Amniotic stem cell (primary cell): ENCODE measurements around the gene PDE4D.

ENCODE experiments used
- DNase-seq: peaks from one replicate; lab custom pipeline; 2025; lab: John Stamatoyannopoulos, UW

Gene PDE4D

DNA sequence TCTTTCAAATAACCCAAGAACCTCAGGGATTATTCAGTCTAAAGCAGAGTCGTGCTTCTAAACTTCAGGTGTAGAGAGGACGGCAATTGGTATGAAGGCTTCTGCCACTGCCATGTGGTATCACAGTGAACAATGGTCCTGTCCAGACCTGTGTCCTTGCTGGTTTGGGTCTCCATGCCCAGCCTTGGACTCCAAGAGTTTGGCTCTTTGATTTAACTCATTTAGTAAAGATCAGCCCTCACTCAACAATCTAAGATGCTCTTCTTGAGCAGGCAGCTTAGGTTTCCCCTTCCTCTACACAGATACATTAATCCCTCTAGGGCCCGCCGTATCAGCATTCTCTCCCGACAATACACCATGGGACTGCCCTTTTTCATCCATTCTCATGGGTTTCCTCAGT, 792.7 kb downstream of the PDE4D start:
- no peak for DNase-seq

DNA sequence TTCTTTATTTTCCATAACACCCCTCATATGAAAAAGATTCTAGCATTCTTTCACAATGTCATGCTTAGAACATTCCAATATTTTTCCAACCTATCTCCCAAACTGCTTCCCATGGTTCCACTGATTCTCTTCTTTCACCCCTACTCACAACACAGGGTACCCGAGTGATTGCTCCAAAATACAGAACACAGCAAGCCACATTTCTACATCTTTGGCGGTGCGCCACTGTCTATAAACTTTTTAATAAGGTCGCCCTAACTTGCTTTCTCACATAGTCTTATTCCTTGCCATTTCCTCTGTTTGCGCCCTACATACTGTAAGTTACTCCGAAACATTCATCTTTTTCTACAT, 793.6 kb downstream of the PDE4D start:
- DNase-seq = no peak

DNA sequence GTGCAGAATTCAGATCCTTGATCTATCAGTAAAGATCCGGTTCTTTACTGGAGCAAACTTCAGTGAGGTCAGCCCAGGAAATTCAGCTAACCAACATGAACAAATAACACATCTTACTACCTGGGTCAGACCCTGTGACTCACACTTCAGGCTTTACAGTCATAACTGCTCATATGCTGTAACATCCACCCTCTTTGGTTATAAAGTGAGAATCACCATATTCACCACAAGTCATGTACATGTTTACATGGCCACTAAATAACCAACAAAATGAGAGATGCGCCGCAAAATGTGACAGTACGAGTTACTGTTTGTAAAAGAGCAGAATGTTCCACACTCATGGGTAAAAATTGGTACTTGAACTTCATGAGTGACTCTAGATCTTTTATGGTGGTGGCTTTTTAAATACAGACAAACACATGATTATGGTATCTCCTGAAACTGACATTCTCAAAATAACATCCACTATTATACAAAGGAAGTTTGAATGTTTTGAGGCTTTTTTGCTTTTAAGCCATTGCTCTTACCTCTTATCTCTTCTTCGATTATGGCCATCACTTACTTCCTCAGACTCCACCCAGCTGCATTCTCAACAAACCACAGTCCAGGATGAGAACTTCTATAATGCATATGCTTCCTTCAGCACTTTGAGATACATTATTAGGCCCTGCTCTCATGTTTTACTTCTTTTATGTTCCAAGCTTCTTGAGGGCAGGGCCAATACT, 794.1 kb downstream of the PDE4D start:
- DNase-seq = no peak

DNA sequence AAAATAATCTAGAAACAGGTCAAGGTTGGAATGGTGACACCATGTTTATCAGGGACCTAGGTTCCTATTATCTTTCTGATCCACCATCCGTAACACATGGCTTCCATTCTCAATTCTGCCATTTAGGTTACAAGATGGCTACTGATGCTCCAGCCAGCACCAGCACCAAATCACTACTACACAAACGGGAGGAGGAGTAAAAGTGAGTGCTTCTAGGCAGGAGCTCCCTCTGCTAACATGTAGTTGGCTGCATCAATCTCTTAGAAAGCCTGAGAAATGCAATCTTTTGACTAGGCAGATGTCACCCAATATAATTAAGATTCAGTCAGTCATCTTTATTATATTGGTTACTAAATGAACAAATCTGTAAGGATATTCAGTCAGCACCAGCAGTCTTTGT, 794.8 kb downstream of the PDE4D start:
- no peak for DNase-seq

DNA sequence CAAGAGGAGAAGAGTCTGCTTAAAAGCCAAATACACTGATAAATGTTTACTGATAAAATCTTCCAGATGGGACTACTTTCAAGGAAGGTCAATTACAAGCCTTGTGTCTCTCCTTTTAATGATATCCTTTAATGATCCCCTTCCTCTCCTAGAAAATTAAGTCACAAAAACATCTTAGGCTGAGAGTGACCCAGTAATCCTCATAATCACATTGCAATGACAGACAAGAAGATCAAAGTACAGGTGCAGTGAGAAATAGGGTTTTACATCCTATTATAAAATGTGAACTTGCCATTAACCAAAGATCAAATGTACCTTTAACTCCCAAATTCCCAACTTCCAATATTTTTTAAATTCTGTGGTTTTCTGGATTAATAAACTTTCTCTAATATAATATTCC, 795.8 kb downstream of the PDE4D start:
- DNase-seq = no peak

DNA sequence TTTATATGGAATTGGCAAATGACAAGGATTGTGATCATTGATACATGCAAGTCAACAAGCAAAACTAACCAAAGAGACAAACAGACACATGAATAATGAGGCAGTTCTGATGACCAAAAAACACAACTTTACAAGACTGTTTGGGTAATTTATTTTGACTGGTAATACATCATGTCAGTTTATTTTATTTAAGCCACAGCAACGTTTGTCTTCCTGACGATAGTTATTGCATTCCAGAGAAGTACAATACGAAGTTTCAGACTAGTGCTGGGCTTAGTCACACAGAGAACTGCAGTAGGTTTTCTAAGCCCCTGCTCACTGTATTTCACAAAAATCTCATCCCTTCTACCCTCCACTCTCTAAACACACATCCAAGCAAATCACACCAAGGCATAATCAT, 796.4 kb downstream of the PDE4D start:
- no peak for DNase-seq

DNA sequence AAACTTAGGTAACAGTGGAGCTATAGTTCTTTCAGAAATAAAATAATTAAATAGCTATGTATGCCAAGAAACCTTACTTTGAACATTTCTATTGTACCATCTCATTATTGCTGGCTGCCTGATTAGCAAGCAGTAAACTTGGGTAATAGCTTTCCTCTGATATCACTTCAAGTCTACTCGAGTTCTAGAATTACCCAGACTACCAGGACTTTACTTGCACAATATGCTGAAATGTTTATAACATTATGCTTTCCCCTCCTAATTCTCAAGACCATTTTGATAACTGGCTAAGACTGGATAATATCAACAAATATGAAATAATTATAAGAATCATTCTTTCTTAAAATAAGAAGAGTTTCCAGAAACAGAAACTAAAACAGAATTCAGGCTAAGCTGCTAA, 798.0 kb downstream of the PDE4D start:
- DNase-seq = no peak

DNA sequence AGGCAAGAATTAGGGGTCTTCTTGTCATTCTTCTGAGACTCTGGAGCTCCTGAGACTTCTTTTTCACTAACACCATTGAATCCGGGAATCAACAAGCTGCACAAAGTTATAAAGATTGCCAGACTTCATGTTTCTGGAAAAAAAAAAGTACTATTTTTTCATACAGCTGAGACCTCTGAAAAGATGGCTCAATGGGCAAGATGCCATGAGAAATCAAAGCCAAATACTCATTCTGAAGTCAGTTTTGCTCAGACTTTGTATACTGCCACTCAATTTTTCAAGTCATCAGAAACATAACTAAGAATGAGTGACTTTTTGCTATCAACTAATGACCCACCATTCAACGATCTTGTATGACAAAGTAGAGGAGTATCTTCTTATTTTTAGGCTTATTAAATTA, 798.7 kb downstream of the PDE4D start:
- DNase-seq = no peak

DNA sequence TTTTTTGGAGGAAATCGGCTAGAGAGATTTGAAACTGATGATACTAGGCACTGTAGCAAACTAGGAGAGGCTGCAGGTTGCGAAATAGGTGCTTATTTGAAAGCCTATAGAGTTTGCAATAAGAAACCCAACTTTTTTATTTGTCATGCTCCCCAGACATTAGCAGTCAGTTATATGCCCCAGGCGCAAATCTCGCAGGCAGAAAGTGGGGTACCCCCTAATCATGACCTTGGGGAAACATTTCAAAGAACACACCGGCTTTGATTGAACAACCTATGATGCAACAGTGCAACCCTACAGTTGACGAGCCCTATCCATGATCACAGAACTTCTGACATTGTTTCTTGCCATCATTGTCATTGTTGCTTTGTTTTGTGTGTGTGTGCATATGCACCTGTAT, 800.2 kb downstream of the PDE4D start:
- no peak for DNase-seq

DNA sequence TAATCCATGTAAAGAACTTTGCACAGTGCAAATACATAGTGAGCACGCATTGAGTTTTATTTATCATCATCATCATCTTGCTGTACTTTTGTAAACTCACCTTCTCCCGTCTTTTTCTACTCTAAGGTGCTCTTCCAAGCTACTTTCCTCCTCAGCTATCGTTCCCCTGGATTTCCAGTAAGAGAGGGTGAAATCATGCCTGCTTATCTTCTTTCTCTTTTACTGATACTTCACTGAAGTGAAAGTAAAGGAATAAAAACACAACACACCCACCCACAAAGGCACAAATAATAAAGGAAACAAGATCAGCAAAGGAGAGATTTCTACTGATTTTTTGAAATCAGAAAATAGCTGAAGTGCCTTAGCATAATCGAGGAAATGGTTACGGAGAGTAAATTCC, 800.8 kb downstream of the PDE4D start:
- DNase-seq = no peak

DNA sequence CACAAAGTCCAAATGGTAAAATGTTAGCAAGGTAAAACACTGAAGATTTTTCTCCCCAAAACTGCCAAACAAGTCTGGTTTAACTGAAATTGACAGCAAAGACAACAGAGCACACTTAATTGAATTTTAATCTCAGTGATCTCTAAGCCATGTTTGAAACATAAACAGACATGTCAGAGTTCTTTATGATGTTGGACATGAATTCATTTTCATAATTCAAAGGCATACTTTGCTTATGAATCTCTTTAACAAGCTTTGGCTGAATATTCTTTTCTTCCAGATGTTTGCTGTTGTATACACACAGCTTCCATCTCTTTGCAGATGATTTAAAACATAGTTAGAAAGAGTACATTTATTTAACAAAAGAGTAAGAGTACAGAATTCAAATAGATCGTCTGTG, 801.6 kb downstream of the PDE4D start:
- DNase-seq = no peak

DNA sequence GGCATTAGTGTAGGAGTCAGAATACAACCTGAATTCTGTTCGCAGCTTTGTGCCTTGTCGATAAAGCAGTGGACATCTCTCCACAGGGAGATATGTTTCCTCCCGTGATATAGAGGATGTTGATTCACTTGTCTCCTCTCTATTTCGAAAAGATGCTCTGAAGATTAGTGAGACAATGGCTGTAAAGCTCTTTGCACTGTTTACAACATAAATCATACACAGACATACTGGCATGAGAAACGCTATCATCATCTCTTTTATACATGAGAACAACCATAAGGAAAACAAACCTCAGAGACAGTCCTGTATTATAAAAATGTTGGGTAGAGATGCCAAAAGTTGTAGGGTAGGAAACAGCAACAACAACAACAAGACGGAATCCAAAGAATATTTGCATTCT, 803.2 kb downstream of the PDE4D start:
- no peak for DNase-seq

DNA sequence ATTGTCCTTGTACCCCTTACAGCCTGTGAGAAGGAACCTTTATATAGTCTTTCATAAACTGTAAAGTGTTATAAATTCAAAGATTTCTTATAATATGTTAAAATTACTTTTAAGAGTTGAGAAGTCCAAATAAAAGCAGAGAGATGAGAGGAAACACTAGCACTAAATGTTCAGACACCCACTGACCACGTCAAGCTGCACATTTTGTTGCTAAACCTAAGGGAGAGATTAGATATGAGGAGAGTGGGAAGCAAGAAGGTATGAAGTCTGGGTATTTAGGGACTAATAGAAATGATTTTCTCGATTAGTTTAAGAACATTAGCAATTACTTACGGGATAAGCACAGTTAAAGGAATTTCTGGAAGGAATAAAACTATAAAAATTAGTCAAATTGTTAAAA, 803.8 kb downstream of the PDE4D start:
- DNase-seq = no peak

DNA sequence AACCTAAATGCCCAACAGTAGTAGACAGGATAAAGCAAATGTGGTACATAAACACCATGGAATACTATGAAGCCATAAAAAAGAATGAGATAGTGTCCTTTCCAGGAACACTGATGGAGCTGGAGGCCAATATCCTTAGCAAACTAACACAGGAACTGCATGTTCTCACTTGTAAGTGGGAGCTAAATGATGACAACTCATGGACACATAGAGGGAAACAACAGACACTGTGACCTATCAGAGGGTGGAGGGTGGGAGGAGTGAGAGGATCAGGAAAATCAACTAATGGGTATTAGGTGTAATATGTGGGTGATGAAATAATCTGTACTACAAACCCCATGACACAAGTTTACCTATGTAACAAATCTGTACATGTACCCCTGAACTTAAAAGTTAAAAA, 805.0 kb downstream of the PDE4D start:
- no peak for DNase-seq

DNA sequence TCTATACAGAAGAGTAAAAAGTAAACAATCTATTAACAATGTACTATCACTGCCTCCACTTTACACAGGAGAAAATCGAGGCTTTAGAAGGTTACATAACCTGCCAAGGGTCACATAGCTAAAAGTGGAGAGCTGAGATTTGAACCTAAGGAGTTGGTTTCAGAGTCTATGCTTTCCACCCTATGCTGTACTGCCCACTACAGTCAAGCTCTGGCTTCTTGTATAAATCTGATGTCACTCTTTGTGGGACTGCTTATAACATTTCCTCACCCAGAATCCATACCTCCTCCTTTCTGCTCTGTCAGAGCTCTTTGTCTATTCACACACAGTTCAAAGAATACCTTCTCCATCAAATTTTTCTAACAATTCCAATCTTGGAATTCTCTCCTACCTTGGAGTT, 807.5 kb downstream of the PDE4D start:
- no peak for DNase-seq

DNA sequence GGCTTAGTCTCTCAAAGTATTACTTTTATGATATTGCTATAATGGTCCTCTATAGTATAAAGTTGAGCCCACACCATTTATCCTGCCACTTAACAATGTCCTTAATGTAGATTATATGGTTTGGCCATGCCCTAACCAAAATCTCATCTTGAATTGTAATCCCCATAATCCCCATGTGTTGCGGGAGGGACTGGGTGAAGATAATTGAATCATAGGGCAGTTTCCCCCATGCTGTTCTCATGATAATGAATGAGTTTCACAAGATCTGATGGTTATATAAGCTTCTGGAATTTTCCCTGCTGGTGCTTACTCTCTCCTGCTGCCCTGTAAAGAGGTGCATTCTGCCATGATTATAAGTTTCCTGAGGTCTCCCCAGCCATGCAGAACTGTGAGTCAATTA, 811.8 kb downstream of the PDE4D start:
- no peak for DNase-seq

DNA sequence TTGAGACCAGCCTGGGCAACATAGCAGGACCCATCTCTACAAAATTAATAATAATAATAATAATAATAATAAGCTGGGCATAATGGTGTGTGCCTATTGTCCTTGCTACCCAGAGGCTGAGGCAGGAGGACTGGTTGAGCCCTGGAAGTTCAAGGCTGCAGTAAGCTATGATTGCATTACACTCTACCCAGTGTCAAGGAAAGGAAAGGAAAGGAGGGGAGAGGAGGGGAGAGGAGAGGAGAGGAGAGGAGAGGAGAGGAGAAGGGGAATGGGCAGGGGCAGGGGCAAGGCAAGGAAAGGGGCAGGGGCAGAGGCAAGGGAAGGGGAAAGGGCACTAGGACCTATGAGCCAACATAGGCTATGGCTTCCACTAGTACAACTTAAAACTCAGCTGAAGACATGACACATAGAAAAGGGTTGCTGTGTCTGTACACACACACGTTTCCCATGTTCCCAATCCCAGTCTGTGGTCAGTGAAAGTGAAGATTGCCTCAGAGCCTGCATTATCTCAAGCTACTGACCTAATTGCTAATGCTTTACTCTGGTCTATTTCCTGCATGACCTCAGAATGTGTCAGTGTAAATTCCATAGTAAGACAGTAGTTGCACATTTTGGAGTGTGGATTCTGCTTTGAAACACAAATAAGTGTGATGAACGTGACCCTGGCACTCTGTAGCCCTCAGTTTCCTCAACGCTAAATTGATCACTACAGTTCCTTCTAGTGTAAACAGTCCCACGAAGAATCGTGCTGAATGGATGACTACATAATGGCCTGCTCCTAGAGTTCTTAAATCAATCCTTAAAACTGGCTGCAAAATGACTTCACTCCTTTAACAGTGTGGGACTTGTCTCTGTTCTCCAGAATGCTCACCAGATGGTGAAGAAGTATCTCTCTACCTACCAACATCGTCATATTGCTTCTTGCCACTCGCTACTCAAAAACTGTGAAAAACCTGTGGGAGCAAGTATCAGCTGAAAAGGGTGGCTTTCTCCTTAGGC, 813.6 kb downstream of the PDE4D start:
- DNase-seq = no peak

DNA sequence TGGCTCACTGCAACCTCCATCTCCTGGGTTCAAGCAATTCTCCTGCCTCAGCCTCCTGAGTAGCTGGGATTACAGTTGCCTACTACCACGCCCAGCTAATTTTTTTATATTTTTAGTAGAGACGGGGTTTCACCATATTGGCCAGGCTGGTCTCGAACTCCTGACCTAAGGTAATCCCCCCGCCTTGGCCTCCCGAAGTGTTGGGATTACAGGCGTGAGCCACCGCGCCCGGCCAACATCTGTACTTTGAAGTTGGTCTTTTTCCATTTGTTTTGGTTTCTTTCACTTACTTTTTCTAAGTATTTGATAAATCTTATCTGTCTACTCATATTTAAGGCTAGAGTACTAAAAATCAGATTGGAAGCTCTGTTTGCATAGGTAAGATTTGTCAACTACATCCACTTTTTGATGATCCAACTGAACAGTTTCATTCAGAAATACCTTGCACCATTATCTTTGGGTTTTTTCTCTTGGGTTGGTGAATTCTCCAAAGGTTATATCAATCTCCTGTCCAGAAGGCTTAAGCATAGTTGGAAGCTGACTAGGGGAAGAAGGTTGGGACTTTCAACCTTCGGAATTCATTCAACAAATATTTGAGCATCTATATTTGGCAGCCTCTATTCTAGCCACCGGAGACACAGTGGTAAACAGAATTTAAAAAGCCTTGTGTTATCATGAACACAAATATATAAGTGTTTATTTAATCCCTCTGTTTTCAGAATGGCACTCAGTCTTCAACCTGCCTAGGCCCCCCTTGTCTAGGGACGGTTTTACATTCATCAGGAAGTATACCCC, 821.6 kb downstream of the PDE4D start:
- no peak for DNase-seq

DNA sequence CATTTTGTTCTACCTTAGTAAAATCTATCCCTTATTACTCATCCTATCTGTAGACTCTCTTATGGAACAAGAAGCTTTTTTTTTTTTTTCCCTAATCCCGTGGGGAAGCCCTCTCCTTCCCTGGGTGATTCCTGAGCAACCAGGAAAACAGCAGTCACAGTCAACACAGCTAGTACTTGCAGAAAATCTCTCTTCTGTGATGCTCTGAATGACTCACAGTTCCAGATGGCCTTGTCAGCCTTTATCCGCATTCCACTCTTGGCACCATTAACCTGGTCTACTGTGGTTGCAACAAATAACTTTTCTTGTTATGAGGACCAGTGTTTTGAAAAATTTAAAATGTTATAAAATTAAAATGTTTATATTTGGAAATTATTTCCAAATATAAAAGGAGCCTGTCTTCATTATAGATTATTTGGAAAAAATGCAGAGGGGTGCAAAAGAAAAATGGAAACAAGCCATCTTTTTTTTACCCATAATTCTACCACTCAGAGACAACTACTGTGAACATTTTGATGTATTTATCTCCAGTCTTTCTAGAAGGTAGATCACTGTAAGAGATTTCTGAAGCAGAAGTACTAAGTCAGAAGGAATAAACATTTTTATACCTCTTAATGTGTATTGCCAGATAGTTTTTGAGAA, 824.0 kb downstream of the PDE4D start:
- DNase-seq = no peak

DNA sequence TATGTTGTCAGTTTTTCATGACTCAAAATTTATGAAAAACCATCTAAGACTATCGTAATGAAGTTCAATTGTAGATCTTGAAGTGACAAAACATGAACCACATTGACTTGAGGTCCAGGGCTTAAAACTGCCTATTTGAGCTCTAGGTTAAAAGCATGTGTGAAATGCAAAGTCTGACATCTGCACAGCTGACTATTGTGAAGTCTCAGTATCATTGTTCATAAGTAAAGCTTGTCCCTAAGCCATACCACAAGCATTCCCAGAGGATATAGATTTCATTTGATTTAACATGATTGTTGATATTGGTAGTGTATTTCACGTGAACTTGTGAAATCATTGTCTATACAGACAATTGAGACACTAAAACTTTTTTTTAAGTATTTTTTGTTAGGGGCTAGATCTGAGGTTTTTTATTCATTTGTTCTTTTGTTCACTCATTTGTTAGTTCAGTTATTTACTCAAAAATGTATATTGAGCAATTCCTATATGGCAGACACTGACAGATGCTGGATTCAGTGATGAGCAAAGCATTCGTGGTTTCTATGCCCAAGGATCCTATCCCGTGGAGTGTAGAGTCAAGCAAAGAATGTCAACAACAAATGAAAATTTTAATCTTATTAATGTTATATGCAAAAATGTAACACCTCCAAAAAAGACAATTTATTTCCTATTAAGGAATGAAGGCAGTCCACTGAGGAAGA, 825.4 kb downstream of the PDE4D start:
- DNase-seq = no peak

DNA sequence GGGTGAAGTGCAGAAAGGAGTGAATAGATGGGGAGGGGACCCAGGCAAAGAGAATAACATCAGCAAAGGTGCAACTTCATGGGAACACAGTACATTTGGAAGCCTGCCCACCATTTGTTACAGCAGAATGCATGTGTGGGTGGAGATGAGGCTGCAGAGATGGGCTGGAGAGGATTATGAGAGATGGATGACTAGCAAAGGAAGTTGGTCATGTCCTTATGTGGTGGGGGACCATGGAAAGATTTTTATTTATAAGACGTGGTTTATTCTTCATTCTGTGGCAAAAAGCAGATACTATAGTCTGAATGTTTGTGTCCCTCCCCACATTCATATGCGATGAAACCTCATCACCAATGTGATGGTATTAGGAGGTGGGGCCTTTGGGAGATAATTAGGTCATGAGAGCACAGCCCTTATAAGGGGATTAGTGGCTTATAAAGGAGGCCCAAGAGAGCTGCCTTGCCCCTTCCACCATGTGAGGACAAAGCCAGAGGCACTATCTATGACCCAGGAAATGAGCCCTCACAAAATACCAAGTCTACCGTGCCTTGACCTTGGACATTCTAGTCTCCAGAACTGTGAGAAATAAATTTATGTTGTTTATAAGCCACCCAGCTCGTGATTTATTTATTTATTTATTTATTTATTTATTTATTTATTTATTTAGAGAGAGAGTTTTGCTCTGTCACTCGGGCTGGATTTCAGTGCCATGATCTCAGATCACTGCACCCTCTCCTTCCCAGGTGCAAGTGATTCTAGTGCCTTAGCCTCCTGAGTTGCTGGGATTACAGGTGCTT, 827.0 kb downstream of the PDE4D start:
- no peak for DNase-seq
